Measurements from ENCODE around the gene CEP95.

DNA sequence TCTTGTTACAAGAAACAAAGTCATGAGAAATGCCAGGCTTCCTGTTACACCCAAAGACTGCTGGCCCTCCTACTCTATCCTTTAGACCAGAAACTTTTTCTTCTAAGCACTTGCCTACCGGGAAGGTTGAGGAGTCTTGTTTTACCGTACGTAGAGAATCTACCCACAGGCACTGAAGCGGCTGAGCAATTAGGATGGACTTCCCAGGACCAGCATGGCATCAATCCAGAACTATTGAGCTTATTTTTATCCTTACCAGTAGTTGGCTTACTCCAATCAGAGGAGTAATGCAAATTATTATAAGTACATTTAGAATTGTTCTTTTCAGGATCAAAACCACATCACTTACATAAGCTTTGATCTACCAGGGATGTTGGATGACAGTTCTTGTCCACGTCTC lies 25.6 kb downstream of the CEP95 start:
- TF ChIP-seq SMC3 (IDR thresholded peaks at IDR 0.05) (no peak), POLR2A (IDR thresholded peaks at IDR 0.05; ENCODE audit: low read length) (no peak), EP300 (IDR thresholded peaks at IDR 0.05) (no peak), HDAC2 (IDR thresholded peaks at IDR 0.05) (no peak), NPAS2 (CRISPR knock-in tag; IDR thresholded peaks at IDR 0.05; ENCODE audit: borderline replicate concordance) (no peak)
- TF ChIP-seq, protein P1, sequence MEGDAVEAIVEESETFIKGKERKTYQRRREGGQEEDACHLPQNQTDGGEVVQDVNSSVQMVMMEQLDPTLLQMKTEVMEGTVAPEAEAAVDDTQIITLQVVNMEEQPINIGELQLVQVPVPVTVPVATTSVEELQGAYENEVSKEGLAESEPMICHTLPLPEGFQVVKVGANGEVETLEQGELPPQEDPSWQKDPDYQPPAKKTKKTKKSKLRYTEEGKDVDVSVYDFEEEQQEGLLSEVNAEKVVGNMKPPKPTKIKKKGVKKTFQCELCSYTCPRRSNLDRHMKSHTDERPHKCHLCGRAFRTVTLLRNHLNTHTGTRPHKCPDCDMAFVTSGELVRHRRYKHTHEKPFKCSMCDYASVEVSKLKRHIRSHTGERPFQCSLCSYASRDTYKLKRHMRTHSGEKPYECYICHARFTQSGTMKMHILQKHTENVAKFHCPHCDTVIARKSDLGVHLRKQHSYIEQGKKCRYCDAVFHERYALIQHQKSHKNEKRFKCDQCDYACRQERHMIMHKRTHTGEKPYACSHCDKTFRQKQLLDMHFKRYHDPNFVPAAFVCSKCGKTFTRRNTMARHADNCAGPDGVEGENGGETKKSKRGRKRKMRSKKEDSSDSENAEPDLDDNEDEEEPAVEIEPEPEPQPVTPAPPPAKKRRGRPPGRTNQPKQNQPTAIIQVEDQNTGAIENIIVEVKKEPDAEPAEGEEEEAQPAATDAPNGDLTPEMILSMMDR (IDR thresholded peaks at IDR 0.05), result no peak
- TF ChIP-seq, protein P2, sequence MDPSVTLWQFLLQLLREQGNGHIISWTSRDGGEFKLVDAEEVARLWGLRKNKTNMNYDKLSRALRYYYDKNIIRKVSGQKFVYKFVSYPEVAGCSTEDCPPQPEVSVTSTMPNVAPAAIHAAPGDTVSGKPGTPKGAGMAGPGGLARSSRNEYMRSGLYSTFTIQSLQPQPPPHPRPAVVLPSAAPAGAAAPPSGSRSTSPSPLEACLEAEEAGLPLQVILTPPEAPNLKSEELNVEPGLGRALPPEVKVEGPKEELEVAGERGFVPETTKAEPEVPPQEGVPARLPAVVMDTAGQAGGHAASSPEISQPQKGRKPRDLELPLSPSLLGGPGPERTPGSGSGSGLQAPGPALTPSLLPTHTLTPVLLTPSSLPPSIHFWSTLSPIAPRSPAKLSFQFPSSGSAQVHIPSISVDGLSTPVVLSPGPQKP (IDR thresholded peaks at IDR 0.05; ENCODE audit: low read depth, low read length), result no peak

Data from A549 (cell line).